Endothelial cell of umbilical vein (primary cell): Measurements from ENCODE around the gene PDLIM5. TPM values are rescaled to one million over a fixed set of nuclear protein-coding genes. Genes with fewer than 3 reads are reported as not detected.

Experiments
- BruUV-seq: library from RNA; stranded (reverse); fragments of 400-500 nt; replicated peaks from 2 replicates; lab custom pipeline; 2021; lab: Mats Ljungman, UMichigan
- CTCF ChIA-PET: fragments of 300-600, 350-600 bp; sonication (Branson Sonifier 250); formaldehyde crosslinking; loops from one replicate; lab custom pipeline; 2021; ENCODE audit warnings: antibody characterized with exemption, inconsistent platforms; lab: Charles Lee
- POLR2A ChIA-PET: fragments of 300-600, 350-600 bp; sonication (Branson Sonifier 250); formaldehyde crosslinking; loops from one replicate; lab custom pipeline; 2021; ENCODE audit warnings: antibody characterized with exemption, inconsistent platforms; lab: Charles Lee
- DNase-seq: peaks from one replicate; pipeline ENCODE4 v3.0.0-alpha.2; 2011; ENCODE audit warnings: low read depth, low spot score
- FAIRE-seq: peaks from 2 replicates; lab custom pipeline; 2011; peaks lifted over from hg19 to GRCh38; lab: Jason Lieb, UNC
- H2AFZ ChIP-seq: 2 replicates; pipeline ENCODE4 v1.6.0; 2012; ENCODE audit warnings: low read depth, low read length, control low read depth, inconsistent platforms
- H3K27ac ChIP-seq: 2 replicates; pipeline ENCODE4 v1.5.1; 2011; ENCODE audit warnings: low read depth, mild to moderate bottlenecking, control low read depth, low read length, moderate library complexity; ENCODE audit not compliant: insufficient read depth
- H3K27me3 ChIP-seq, 2 experiments: 2 replicates each; pipeline versions ENCODE4 v1.6.0 to v1.6.1; 2011; ENCODE audit warnings: low read length in 2 of 2, mixed read lengths in 1 of 2; ENCODE audit not compliant: control insufficient read depth in 2 of 2, insufficient read depth in 2 of 2
- H3K36me3 ChIP-seq, 2 experiments: 2 replicates in 1 of 2; 3 replicates in 1 of 2; pipeline ENCODE4 v1.5.1; 2011; ENCODE audit warnings: low read length in 2 of 2, mild to moderate bottlenecking in 1 of 2, moderate library complexity in 1 of 2; ENCODE audit not compliant: control insufficient read depth in 2 of 2, insufficient read depth in 2 of 2; ENCODE audit errors: extremely low read depth in 1 of 2
- H3K4me1 ChIP-seq: 3 replicates; pipeline ENCODE4 v1.5.1; 2011; ENCODE audit warnings: mild to moderate bottlenecking, low read length; ENCODE audit not compliant: control insufficient read depth, insufficient read depth; ENCODE audit errors: extremely low read depth
- H3K4me2 ChIP-seq: 2 replicates; pipeline ENCODE4 v1.6.1; 2011; ENCODE audit warnings: low read length, control low read depth, mixed read lengths; ENCODE audit not compliant: insufficient read depth
- H3K4me3 ChIP-seq, 3 experiments: fragments of 200-600 bp in 1 of 3; sonication (generic), shearing (Covaris generic) in 1 of 3; replicated peaks in 1 of 3; 2 replicates each; pipeline ENCODE4 v1.5.1; 2011 to 2016; ENCODE audit warnings: control low read depth in 3 of 3, low read length in 3 of 3, mild to moderate bottlenecking in 2 of 3, inconsistent platforms in 1 of 3, low read depth in 1 of 3, moderate library complexity in 1 of 3; ENCODE audit not compliant: insufficient read depth in 1 of 3
- H3K79me2 ChIP-seq: 2 replicates; pipeline ENCODE4 v1.6.0; 2012; ENCODE audit warnings: low read length, inconsistent platforms; ENCODE audit not compliant: control insufficient read depth, insufficient read depth
- H3K9ac ChIP-seq: replicated peaks from 2 replicates; pipeline ENCODE3; 2011; ENCODE audit warnings: low read length, control low read depth; ENCODE audit not compliant: insufficient read depth; ENCODE audit errors: extremely low read depth
- H3K9me1 ChIP-seq: replicated peaks from 3 replicates; pipeline ENCODE4 v1.6.0; 2011; ENCODE audit warnings: mild to moderate bottlenecking, low read length; ENCODE audit not compliant: control insufficient read depth, insufficient read depth; ENCODE audit errors: extremely low read depth
- H3K9me3 ChIP-seq: replicated peaks from 2 replicates; pipeline ENCODE4 v1.5.1; 2012; ENCODE audit warnings: low read length, inconsistent platforms; ENCODE audit not compliant: control insufficient read depth, insufficient read depth
- H4K20me1 ChIP-seq: replicated peaks from 2 replicates; pipeline ENCODE3; 2011; ENCODE audit warnings: mild to moderate bottlenecking, low read length; ENCODE audit not compliant: control insufficient read depth, insufficient read depth; ENCODE audit errors: extremely low read depth
- CTCF ChIP-seq, 2 donors: IDR thresholded peaks; 1 replicate in 1 of 2; 2 replicates in 1 of 2; pipeline ENCODE4 v1.5.1; 2011; ENCODE audit warnings: low read length in 2 of 2, mild to moderate bottlenecking in 2 of 2, moderate library complexity in 2 of 2, control low read depth in 1 of 2, inconsistent platforms in 1 of 2, low read depth in 1 of 2; ENCODE audit not compliant: insufficient read depth in 1 of 2; ENCODE audit errors: extremely low read depth in 1 of 2
- EZH2 ChIP-seq: IDR thresholded peaks from 2 replicates; pipeline ENCODE4 v1.6.1; 2012; ENCODE audit warnings: borderline replicate concordance, low read depth, mild to moderate bottlenecking, moderate library complexity, low read length, inconsistent platforms; ENCODE audit not compliant: severe bottlenecking
- FOS ChIP-seq: IDR thresholded peaks from 2 replicates; pipeline ENCODE4 v1.6.1; 2011; ENCODE audit warnings: mild to moderate bottlenecking, low read length, moderate library complexity, borderline replicate concordance; ENCODE audit not compliant: insufficient read depth
- GATA2 ChIP-seq: IDR thresholded peaks from 2 replicates; pipeline ENCODE4 v1.7.0; 2011; ENCODE audit warnings: low read depth, mild to moderate bottlenecking, moderate library complexity, mixed read lengths, low read length; ENCODE audit not compliant: insufficient read length, insufficient read depth
- JUN ChIP-seq: IDR thresholded peaks from 2 replicates; pipeline ENCODE4 v1.6.1; 2011; ENCODE audit warnings: borderline replicate concordance, low read depth; ENCODE audit not compliant: insufficient read length, insufficient read depth
- MAX ChIP-seq: IDR thresholded peaks from 2 replicates; pipeline ENCODE4 v1.6.1; 2011; ENCODE audit not compliant: insufficient read depth, insufficient read length
- MYC ChIP-seq: IDR thresholded peaks from one replicate; pipeline ENCODE4 v1.6.1; 2011; ENCODE audit warnings: mild to moderate bottlenecking, low read depth, low read length
- POLR2A ChIP-seq: IDR thresholded peaks from 2 replicates; pipeline ENCODE4 v1.6.1; 2012; ENCODE audit warnings: low read depth, mild to moderate bottlenecking, control low read depth, low read length
- POLR2AphosphoS5 ChIP-seq: IDR thresholded peaks from 2 replicates; pipeline ENCODE4 v1.6.1; 2012; ENCODE audit warnings: low read depth, mild to moderate bottlenecking, control low read depth, low read length, moderate library complexity; ENCODE audit not compliant: insufficient read depth
- dilution Hi-C: fragments of 300-500 bp; cut with MboI; formaldehyde crosslinking; loops from one replicate; pipeline ENCODE4 v1.15.0; 2019; ENCODE audit warnings: low sequenced_read_pairs; ENCODE audit not compliant: extremely low pct_ligation_motif_present
- intact Hi-C: fragments of 100-400 bp; cut with micrococcal nuclease; formaldehyde crosslinking; loops from one replicate; pipeline ENCODE4 v1.10.0; 2022
- polyA plus RNA-seq, 4 experiments: library from polyadenylated mRNA; depleted of rRNA in 3 of 4; stranded (reverse) in 3 of 4; unstranded in 1 of 4; fragments of >200 nt; gene quantifications; 2 replicates each; pipeline versions ENCODE4 v1.2.1 to v1.2.3, GENCODE V29; 2011 to 2012; ENCODE audit warnings: missing spikeins in 1 of 4
- total RNA-seq: library from RNA; stranded (reverse); gene quantifications from 2 replicates; pipeline ENCODE4 v1.2.3, GENCODE V29; 2021

The PDLIM5 gene
- total and polyA plus RNA-seq, 2 donors (not counting 3 experiments of a cell fraction or from before 2014, with no cell fraction given): 243 to 310 TPM

GRCh38 chr4:94484818-94485217, 33.1 kb downstream of the PDLIM5 start:
- Histone ChIP-seq H3K27ac (no peak overlapping the region), H3K4me3 (no peak overlapping the region), H3K9me1 (peaks cover 3% of the 10 kb centered on the region), H3K27me3 (no peaks in the 10 kb centered on the region), H3K4me1 (peaks cover 50% of the 10 kb centered on the region), H3K9ac (no peak overlapping the region), H2AFZ (no peak overlapping the region), H4K20me1 (peaks cover 3% of the 10 kb centered on the region), H3K79me2 (peaks cover 87% of the 10 kb centered on the region), H3K9me3 (no peaks in the 10 kb centered on the region), H3K36me3 (peaks cover 0 to 13% of the 10 kb centered on the region in 2 experiments), H3K4me2 (no peak overlapping the region)
- POLR2A ChIA-PET: interaction anchor here (0.7 kb wide), 1 partner anchor 70 kb away, joined by 3 read pairs; no protein-coding TSS in a partner anchor
- DNase-seq (no peak), FAIRE-seq (no peak)
- dilution Hi-C loops (no loop called here), intact Hi-C loops (no loop called here)
- TF ChIP-seq MAX (no peak), CTCF (IDR thresholded peaks at IDR 0.05; ENCODE audit: extremely low read depth in 1 of 2, insufficient read depth in 1 of 2, low read depth in 1 of 2, low read length in 2 of 2) (no peak), POLR2A (no peak), MYC (no peak), FOS (no peak), EZH2 (no peak), GATA2 (no peak), JUN (no peak), POLR2AphosphoS5 (no peak)
- no TSS peak for BruUV-seq
- CTCF ChIA-PET: interaction anchor here (1.2 kb wide), 1 partner anchor 78 kb away, joined by 3 read pairs; no protein-coding TSS in a partner anchor
